BE2C (cell line): Measurements from ENCODE around the gene TMEM53.

ENCODE experiments used
- DNase-seq: peaks from one replicate; pipeline ENCODE4 v3.0.0-alpha.2; 2020
- H3K27me3 ChIP-seq: fragments of 250-450 bp; sonication (Bioruptor Pico); 2 replicates; pipeline ENCODE4 v1.5.1; 2020; ENCODE audit warnings: mild to moderate bottlenecking
- H3K36me3 ChIP-seq: fragments of 250-450 bp; sonication (Bioruptor Pico); 2 replicates; pipeline ENCODE4 v1.5.1; 2020; ENCODE audit warnings: mild to moderate bottlenecking
- H3K4me1 ChIP-seq: fragments of 250-450 bp; sonication (Bioruptor Pico); 2 replicates; pipeline ENCODE4 v1.5.1; 2020
- H3K4me3 ChIP-seq: 2 replicates; pipeline ENCODE4 v1.5.1; 2011; ENCODE audit warnings: low read depth, low read length
- H3K9me3 ChIP-seq: fragments of 250-450 bp; sonication (Bioruptor Pico); 2 replicates; pipeline ENCODE4 v1.5.1; 2020
- TF ChIP-seq, protein P1 (sequence below): IDR thresholded peaks from 2 replicates; pipeline ENCODE4 v1.5.1; 2012; ENCODE audit warnings: mild to moderate bottlenecking, low read depth, low read length

TMEM53 gene

DNA sequence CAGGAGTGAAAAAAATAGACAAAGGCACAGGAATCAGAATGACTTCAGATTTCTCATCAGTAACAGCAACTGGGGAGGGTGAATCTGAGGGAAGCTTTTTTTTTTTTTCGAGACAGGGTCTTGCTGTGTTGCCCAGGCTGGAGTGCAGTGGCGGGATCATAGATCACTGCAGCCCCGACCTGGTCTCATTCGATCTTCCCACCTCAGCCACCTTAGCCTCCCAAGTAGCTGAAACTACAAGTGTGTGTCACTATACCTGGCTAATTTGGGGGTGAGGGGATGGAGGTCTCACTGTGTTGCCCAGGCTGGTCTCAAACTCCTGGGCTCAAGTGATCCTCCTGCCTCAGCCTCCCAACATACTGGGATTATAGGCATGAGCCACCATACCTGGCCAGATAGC is 10.9 kb upstream of the TMEM53 start:
- Histone ChIP-seq H3K4me1 (no peaks in the 10 kb centered on the region), H3K27me3 (no peaks in the 10 kb centered on the region), H3K9me3 (no peaks in the 10 kb centered on the region), H3K36me3 (no peaks in the 10 kb centered on the region), H3K4me3 (no peak overlapping the region)
- DNase-seq, result no peak
- TF ChIP-seq, protein P1, sequence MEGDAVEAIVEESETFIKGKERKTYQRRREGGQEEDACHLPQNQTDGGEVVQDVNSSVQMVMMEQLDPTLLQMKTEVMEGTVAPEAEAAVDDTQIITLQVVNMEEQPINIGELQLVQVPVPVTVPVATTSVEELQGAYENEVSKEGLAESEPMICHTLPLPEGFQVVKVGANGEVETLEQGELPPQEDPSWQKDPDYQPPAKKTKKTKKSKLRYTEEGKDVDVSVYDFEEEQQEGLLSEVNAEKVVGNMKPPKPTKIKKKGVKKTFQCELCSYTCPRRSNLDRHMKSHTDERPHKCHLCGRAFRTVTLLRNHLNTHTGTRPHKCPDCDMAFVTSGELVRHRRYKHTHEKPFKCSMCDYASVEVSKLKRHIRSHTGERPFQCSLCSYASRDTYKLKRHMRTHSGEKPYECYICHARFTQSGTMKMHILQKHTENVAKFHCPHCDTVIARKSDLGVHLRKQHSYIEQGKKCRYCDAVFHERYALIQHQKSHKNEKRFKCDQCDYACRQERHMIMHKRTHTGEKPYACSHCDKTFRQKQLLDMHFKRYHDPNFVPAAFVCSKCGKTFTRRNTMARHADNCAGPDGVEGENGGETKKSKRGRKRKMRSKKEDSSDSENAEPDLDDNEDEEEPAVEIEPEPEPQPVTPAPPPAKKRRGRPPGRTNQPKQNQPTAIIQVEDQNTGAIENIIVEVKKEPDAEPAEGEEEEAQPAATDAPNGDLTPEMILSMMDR, result no peak

- Histone ChIP-seq H3K4me1 (no peaks in the 10 kb centered on the region), H3K36me3 (no peaks in the 10 kb centered on the region), H3K9me3 (no peaks in the 10 kb centered on the region), H3K27me3 (no peaks in the 10 kb centered on the region), H3K4me3 (no peak overlapping the region)
- TF ChIP-seq, protein P1, result no peak
- no peak for DNase-seq
These were observed 10.2 kb upstream of the TMEM53 start for GRCh38 chr1:44684525-44684924.

DNA sequence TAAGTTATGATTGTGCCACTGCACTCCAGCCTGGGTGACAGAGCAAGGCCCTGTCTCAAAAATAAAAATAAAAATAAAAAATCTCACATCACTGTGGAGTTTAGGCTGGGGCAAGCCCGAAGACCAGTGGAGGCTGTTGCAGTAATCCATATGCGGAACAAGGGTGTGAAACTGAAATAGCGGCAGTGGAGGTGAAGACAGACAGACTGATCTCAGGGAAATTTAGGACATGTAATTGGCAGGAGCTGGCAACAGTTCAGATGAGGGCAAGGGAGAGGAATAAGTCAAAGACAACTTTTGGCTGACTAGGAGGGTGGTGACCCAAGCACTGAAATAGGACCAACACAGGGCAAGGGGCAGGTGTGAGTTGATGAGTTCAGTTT is 8.6 kb upstream of the TMEM53 start:
- no peaks in the 10 kb centered on the region for H3K4me1 ChIP-seq
- no peaks in the 10 kb centered on the region for H3K9me3 ChIP-seq
- no peaks in the 10 kb centered on the region for H3K27me3 ChIP-seq
- DNase-seq, result no peak
- no peaks in the 10 kb centered on the region for H3K36me3 ChIP-seq
- TF ChIP-seq, protein P1, result no peak
- no peak overlapping the region for H3K4me3 ChIP-seq

DNA sequence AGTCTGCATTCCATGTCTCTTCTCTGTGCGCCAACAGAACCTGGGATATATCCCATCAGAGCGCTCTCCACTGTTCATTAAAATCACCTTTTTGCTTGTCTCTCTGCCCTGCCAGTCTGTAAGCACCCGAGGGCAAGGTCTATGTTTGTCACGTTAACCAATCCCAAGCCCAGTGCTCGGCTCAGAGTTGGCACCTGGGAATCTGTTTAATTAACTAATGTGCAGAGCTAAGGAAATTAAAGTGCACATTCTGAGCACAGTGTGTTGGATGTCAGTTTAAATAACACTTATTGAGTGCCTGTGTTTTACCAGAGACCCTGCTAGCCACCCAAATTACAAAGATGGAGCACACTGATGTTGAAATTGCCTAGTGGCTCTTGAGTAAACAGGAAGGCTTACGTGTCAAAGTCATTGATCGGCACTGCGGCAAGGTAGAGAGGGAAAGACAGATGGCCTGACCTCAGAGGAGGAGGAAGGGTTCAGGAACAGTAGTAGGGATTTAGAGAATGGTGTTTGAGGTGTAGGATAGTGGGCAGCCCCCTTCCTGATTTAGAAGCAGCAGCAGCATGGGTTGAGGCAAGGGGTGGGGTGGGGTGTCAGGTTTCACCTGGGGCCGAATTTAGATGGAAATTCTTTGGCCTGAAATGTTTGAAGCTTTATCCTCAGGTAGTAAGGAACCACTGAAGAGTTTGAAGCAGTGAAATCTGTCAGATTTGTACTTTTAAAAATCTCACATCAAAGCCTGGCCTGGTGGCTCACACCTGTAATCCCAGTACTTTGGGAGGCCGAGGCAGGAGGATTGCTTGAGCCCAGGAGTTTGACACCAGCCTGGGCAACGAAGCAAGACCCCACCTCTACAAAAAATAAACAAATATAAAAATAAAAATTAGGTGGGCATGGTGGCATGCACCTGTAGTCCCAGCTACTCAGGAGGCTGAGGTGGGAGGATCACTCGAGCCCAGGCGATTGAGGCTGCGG is 7.9 kb upstream of the TMEM53 start:
- no peak overlapping the region for H3K4me3 ChIP-seq
- no peak for DNase-seq
- TF ChIP-seq, protein P1, result no peak
- H3K9me3 ChIP-seq, result no peaks in the 10 kb centered on the region
- H3K4me1 ChIP-seq, result no peaks in the 10 kb centered on the region
- H3K36me3 ChIP-seq, result no peaks in the 10 kb centered on the region
- H3K27me3 ChIP-seq, result no peaks in the 10 kb centered on the region

- no peaks in the 10 kb centered on the region for H3K9me3 ChIP-seq
- H3K4me3 ChIP-seq, result no peak overlapping the region
- DNase-seq, result no peak
- no peaks in the 10 kb centered on the region for H3K4me1 ChIP-seq
- H3K27me3 ChIP-seq, result no peaks in the 10 kb centered on the region
- no peaks in the 10 kb centered on the region for H3K36me3 ChIP-seq
- TF ChIP-seq, protein P1, result no peak
These were observed 5.2 kb upstream of the TMEM53 start for GRCh38 chr1:44679468-44679867.

DNA sequence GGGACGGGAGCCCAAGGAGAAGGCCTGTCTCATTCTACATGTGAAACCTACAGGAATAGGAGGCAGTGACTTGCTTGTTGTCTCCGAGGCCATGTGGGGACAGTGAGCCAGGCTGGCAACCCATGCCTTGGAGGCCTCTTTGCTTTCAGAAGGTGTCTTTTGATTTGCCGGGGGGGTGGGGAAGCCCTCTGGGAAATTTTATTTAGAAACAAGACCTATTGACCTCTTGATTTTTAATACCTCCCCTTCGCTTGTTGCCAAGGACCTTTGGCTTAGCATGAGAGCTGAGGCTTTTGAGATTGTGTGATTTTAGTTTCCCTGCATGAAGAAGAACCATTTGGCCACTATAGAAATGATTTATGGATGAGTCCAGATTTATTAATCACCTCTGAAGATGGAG is 4.3 kb upstream of the TMEM53 start:
- Histone ChIP-seq H3K4me1 (no peaks in the 10 kb centered on the region), H3K36me3 (no peaks in the 10 kb centered on the region)

More for the DNA sequence above, 4.3 kb upstream of the TMEM53 start:
- DNase-seq, result no peak
- TF ChIP-seq, protein P1, result no peak
- no peak overlapping the region for H3K4me3 ChIP-seq
- no peaks in the 10 kb centered on the region for H3K27me3 ChIP-seq
- H3K9me3 ChIP-seq, result no peaks in the 10 kb centered on the region
